ENCODE results near the gene MRPL54. TPM values are rescaled to one million over a fixed set of nuclear protein-coding genes. Genes with fewer than 3 reads are reported as not detected.

The MRPL54 gene
- total RNA-seq, 1 experiment from 2014 or later, result 48.6 TPM

DNA sequence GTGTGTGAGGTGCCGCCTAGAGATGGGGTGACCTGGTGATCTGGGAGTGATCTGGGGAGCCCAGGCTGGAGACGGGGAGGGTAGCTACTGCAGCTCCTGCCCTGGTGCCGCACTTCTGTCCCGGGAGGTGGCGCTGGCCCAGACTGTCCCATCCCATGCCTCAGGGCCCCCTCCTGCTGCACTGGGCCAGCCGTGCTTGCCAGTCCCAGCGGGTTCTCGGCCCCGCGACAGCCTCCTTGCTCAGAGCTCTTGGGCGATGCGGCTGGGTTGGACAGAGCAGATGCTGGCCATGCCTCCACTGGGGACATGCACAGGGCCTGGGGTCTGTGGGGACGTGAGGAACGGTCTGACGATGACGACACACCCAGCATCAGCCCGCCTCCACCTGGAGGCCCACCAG lies 7.0 kb downstream of the MRPL54 start:
- DNase-seq (ENCODE audit: low read depth), result no peak

DNA sequence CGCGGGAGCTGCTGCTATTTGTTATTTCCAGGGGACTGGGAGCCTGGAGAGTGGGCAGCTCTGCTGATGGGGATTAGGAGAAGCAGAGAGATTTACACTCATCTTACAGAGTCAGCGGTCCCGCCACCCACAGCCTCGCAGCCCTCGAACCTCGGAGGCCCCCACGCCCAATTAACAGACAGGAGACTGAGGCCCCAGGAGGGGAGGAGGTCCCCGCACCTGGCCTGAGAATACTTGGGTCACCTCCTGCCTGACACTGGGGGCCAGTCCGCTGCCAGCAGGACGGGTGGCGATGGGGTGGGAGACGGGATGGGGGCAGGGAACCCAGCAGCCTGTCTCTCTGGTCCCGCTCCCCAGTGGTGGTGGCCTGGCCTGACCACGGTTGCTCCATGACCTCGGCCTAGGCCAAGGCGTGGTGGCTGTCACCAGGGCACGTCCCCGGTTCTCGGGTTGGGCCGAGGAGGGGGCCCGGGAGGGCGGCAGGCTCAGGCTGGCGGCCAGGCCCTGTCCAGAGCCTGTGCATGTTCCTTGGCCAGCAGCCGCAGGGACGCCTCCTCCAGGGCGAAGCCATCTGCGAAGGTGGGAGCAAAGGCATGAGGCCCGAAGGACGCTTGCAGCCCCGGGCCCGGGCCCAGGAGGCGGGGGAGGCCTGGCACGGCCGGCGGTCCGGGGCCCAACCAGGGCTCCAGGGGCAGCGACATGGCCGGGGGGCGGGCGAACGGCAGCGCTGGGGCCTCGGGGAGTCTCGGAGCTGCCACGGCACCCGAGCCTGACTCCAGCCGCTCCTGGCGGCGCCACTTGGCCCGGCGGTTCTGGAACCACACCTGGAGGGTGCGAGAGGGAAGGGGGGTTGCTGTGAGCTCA lies 7.9 kb downstream of the MRPL54 start:
- no peak for DNase-seq (ENCODE audit: low read depth)

DNA sequence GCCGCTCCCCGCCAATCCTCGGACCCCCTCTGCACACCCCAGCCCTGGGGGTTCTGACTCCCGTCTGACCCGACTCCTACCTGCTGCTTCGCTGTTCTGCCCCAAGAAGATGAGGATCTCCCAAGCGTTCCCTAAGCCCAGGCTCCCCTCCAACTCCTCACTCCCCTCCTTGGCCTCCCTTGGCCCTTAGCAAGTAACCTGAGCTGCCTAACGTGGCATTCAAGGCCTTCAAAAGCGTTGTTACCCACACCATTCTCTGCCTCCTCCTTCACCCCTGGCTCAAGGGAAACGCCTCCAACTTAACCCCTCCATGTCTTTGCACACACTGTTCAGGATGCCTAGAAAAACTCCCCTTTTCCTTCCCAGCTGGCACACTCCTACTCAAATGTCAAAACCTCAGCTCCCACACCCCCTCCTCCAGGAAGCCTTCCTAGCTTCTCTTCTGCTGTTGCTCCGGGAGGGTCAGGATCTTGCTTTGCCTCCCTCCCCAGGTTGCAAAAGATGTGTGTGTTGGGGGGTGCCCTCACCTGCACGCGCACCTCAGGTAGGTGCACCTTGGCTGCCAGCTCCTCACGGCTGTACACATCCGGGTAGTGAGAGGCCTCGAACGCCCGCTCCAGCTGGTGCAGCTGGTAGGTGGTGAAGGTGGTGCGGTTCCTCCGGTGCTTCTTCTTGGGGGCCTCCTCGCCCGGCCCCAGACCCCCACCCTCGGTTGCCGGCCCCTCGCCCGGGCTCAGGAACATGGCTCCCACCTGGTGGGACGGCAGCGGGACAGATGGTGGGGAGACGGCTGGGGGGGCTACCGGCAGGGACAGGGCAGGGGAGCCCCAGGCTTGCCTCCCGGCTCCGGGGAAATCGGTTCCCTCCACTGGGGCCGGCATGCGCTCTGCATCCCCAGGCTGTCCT lies 8.8 kb downstream of the MRPL54 start:
- no peak for DNase-seq (ENCODE audit: low read depth)

DNA sequence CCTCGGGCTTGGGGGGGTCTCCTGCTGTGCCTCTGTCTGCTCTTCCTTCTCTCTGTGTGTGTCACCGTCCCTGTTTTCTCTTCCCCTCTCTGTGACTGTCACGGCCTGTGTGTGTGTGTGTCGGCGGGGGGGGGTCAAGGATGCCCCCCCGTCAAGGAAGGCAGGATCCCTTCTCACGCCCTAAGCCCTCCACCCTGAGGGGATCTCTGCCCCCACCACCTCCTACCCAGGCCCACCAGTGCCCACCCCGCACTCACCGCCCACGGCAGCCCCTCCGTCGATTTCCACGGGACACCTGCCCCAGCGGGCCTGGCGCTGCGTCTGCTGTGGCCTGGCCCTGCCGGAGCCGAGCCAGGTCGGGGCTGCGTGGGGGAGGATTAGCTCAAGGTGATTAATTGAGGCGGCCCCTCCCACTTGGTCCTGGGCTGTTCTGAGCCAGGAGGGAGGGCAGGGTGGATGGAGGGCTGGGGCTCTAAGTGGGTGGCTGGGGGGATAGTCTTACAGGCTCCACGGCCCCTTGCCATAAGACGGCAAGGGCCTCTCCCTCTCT lies 9.5 kb downstream of the MRPL54 start, which contains the start of gene RAX2:
Gene RAX2, minus strand, starts transcription at position 323 of the 550 bp plus-strand sequence. CDS start 486 bp downstream, outside the sequence.
- DNase-seq (ENCODE audit: low read depth), result no peak

DNA sequence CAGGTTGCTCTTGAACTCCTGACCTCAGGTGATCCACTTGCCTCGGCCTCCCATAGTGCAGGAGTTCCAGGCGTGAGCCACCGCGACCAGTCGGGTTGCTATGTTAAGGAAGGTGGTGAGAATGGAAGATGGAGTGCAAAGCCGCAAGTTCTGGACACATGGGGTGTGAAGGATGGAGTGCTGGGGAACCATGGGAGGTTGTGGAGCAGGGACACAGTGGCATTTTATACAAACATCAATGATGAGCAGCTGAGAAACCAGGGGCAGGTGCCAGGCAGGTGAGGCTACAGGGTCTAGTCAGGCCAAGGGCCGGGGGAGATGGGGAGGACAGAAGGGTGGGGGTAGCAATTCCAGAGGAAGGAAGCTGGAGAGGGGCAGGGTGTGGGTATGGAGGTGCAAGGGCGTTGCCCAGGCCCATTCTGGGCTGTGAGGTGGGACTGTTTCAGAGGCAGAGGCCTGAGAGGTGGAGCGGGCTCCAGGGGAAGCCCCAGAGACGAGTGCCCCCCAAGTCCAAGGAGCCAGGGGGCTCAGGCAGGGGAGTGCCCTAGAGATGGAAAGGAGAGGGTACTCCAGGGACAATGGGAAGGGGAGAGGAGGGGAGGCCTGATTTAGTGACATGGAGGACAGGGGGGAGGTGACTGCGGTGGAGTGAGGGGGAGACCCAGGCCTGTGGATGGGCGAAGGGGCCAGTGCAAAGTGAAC lies 11.5 kb downstream of the MRPL54 start:
- no peak for DNase-seq (ENCODE audit: low read depth)

DNA sequence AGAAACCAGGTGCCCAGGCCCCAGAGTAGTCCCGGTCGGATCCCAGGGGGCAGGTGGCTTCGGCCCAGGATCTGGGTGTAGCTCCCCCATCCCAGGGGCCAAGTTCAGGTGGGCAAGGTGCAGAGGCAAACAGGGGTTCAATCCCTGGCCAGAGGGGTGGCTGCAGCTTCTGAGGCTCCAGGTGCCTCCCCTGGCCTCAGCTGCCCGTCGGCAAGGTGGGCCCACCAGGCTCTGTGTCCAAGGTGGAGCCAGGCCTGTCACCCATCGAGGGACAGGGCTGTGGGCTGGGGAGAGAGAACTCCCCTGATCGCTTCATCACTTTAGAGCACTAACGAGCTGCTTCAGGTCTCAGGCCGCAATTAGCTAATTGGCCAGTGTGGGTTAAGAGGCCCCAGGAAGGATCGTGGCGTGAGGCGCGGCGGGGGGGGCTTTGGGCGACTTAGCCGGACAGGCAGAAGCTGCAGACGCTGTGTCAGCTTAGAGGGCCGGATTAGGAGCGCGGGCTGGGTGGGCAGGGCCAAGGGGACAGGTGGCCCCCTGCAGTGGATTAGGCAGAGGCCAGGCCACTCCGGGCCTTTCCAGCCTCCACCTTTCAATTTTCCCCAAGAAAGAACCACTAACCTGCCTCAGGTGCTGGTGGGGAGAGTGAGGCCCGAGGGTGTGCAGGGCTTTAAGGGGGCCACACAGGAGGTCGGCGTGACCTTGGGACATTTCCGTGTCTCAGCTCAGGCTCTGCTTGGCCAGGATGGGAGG lies 12.3 kb downstream of the MRPL54 start:
- DNase-seq (ENCODE audit: low read depth), result no peak

DNA sequence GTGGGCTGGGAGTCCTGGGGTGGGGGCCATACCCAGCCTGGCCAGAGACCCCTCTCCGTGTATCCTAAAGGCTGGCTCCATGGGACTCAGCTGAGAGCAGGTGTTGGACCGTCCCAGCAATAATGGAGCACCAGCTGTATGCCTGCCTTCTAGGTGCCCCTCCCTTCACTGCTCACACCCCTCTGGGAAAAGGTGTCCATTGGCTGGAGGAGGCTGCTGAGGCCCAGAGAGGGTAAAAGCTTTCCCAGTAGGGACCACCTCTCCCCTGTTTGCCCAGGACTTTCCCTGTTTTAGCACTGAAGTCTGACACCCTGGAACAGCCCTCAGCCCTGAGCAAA lies 12.9 kb downstream of the MRPL54 start:
- DNase-seq (ENCODE audit: low read depth), result no peak

DNA sequence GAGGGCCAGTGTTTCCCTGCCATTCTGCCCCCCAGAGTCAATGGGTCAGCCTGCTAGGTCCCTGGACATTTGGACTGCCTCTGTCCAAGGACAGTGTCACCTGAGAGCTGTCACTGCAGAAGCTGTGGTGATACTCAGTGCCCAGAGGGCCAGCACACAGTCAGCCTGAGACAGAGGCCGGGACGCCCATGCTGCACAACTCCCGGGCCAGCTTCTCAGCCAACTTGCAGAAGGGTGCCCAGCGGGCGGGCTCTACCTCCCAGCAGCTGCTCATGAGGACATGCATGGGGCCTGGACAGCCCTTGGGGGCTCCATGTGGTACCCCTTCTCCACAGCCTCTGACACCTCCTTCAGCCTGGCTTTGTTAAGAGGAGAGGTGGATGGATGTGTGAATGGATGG lies 13.3 kb downstream of the MRPL54 start:
- no peak for DNase-seq (ENCODE audit: low read depth)

DNA sequence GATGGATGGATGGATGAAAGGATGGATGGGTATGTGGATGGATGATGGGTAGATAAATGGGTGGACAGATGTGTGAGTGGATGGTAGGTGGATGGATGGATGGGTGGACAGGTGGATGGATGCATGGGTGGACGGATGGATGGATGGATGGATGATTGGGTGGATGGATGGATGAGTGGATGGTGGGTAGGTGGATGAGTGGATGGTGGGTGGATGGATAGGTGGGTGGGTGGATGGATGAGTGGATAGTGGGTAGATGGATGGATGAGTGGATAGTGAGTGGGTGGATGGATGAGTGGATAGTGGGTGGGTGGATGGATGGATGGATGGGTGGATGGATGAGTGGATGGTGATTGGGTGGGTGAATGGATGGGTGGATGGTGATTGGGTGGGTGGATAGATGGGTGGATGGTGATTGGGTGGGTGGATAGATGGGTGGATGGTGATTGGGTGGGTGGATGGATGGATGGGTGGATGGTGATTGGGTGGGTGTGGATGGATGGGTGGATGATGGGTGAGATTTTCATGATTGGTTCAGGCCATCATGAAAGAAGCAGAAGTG lies 14.1 kb downstream of the MRPL54 start:
- DNase-seq (ENCODE audit: low read depth), result no peak

DNA sequence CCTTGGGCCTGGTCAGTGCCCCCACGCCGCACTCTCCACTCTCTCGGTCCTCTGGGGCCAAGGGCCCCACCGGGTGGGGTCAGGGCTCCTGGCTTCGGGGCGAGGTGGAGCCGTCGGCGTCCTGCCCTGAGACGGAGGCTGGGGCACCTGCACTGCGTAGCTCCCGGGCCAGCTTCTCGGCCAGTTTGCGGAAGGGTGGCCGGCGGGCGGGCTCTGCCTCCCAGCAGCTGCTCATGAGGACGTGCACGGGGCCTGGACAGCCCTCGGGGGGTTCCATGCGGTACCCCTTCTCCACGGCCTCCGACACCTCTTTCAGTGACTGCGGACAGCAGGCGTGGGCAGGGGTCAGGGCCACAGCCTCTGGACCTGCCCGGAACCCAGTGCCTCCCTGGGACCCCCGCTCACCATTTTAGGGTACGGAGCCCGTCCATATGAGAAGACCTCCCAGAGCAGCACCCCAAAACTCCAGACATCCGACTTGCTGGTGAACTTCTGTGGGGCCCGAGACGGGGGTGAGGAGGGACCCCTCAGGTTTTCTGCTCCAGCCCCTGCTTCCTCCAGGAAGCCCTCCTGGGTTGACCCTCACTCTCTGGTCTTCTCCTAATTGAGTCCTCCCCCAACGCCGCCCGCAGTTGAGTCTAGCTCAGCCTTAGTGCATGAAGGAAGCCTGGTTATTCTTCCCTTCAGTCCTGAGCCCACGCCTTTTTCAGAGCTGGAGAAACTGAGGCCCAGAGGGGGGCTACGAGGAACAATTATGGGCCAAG lies 15.8 kb downstream of the MRPL54 start:
- no peak for DNase-seq (ENCODE audit: low read depth)

DNA sequence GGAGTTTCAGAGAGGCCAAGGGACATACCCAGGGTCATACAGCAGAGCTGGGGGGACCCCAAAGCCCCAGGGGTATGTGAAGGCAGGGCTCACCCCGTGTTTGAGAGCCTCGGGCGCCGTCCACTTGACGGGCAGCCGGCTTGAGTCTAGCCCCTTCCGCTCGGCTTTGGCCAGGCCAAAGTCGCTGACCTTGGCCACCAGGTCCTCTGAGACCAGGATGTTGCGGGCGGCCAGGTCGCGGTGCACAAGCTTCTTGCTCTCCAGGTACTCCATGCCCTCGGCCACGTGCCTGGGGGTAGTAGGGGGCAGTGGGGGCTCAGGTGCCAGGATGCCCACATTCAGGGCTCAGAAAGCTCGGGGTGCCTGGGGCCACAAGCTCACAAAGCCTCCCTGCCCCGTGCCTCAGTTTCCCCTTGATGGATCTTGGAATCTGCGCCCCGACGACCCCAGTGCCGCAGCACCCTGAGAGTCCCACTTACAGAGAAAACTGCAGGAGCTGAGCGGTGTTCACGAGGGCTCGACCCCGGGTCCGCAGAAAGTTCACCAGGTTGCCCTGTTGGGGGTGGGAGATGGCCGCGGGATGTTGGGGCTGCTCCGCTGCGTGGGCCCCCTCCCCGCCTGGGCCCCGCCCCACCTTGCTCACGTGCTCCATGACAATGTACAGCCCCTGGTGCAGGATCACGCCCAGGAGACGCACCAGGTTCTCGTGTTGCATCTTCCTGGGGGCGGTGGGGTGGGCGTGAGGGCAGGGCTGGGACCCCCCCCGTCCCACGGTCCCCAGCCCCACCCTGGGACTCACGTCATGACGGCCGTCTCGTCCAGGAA lies 16.6 kb downstream of the MRPL54 start:
- no peak for DNase-seq (ENCODE audit: low read depth)

DNA sequence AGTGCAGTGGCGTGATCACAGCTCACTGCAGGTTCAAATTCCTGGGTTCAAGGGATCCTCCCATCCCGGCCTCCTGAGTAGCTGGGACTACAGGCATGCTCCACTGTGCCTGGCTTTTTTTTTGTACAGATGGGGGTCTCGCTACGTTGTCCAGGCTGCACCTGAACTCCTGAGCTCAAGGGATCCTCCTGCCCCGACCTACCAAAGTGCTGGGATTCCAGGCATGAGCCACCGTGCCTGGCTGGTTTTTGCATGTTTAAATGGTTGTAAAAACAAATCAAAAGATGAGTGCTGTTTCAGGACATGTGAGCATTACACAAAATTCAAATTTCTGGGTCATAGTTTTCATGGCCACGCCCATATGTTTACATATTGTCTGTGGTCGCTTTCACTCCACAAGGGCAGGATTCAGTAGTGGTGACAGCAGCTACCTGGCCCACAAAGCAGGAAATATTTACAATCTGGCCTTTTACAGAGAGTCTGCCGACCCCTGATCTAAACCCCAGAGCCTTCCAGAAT lies 18.4 kb downstream of the MRPL54 start:
- DNase-seq (ENCODE audit: low read depth), result no peak

DNA sequence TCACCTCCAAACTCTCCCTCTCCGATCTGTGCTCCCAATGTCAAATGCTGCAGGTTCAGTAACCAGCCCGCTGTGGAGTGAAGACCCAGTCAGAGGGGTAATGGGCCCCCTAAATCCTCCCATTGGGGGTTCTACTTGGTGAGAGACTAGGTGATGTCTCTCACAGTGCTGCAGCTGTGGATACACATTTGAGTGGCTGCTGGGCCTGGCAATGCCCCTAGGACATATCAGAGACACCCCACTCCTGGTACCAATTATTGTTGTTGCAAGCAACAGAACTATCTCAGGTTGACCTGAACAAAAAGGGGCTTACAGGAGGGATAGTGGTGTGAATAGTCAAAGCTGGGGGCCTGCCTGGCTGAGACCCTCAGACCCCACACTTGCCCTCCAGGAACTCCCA lies 19.1 kb downstream of the MRPL54 start:
- no peak for DNase-seq (ENCODE audit: low read depth)

DNA sequence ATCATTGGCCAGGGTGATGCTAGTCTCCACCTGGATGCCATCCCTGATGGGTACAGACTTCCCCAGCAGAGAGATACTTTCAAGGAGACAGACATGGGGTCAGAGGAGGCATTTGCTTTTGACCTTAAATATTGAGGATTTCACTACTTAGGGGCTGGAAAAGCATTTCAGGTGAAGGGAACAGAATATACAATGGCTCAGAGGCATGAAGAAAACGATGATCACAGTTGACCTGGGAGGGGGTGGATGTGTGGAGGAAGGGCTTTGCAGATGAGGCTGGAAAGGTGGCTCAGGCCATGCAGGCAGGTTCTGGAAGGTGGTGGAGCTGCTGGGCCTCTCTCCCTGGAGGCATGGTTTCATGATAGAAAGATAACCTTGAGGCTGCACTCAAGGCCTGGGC lies 19.8 kb downstream of the MRPL54 start:
- DNase-seq (ENCODE audit: low read depth), result no peak

DNA sequence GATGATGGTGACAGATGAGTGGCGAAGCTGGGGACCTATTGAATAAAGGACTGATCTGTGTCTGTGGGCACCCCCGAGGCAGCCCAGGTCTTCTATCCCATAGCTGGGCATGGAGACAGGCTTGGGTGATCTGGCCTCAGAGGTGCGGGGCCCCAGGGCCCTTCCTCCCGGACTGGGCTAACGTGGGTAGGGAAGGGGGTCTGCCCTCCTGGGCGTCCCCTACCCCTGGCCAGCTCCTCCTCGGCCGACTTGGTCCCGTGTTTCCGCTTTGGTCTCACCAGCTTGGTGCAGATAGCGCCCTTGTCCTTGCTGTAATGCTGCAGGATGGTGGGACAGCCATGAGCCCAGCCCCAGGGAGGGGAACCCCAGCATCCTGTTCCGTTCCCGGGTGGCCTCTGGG lies 20.4 kb downstream of the MRPL54 start:
- DNase-seq (ENCODE audit: low read depth), result no peak

DNA sequence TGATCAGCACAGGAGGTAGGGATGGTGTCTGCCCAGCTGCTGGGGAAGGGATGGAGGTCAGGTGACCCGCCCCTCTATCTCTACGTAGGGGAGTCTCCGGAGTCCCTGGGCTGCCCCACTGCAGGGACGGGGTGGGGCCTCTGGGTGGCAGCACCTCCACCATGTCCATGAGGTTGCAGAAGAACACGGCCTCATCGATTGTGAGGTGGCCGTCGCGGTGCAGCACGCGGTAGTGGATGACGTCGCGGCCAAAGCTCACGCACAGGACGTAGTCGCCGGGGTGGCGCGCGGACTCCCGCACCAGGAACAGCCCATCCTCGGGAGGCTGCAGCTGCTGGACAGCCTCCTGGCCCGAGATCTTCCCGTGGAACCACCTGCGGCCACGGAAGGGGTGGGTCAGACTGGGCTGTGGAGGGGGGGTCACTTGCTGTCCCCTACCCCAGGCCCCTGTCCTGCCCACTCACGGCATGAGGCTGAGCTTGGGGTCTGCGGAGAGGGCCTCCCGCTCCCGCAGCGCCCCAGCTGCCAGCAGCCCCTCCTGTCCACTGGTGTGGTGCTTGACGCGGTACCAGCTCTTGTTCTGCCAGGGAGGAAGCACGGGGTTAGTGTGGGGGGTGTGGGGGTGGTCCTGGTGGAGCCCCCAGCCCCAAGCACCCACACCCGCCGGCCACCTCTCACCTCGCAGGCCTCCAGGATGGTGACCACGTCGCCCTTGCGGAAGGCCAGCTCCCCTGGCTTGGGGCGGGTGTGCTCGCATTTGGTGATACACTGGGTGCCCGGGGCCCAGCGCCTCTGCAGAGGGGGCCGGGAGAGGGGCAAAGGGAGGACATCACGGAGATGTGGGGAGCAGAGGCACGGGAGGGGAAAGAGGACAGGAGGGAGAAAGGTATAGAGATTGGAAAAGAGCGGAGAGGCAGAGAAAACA lies 21.4 kb downstream of the MRPL54 start:
- DNase-seq (ENCODE audit: low read depth), result no peak

DNA sequence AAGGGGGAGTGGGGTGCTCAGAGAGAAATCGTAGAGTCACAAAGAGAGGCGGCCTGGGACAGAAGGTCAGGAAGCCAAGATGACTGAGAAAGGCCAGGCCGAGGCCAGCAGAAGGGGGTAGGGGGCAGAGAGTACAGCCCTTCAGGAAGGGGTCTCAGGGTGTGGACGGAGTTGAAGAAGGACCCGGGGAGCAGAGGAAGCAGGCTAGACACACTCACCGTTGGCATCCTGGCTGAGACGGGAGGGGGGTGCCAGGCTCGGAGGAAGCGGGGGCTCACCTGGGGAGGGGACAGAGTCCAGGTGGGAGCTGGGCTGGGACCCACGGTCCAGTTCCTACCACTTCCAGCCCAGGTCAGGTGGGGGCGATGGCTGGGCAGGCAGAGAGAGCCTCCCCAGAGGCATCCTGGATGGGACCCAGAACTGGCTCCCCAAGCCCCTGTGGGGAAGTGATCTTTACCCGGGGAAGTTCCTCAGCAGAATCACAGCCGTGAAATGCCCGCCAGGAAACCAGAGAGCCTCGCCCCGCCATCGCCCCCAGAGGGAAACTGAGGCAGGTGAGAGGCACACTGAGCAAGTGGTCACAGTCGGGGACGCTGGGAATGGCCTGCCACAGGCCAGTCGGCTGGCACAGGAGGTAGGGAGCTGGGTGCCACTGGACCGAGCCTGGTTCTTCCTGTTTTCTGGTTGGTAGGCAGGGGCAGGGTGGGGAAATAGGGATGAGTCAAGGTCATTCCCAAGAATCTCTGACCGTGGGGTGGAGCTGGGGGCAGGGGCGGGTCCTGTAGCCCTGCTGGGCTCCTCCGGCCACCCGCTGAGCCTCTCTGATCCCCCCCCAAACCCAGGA lies 22.3 kb downstream of the MRPL54 start:
- no peak for DNase-seq (ENCODE audit: low read depth)

Data from M059J (cell line).